Right lobe of liver (tissue), 4 donors: ENCODE measurements around the gene MUC4.

Source experiments
- POLR2A ChIP-seq: fragments of 450-650 bp; IDR thresholded peaks from one replicate; pipeline ENCODE4 v1.6.1; 2017; ENCODE audit warnings: antibody characterized with exemption, mild to moderate bottlenecking
- TF ChIP-seq, protein P1 (sequence below), 4 donors: fragments of 200-600 bp in 3 of 4; fragments of 450-650 bp in 1 of 4; IDR thresholded peaks; one replicate each; pipeline versions ENCODE4 v1.5.1 to v1.8.0; 2016 to 2022; ENCODE audit warnings: antibody characterized with exemption in 4 of 4, mild to moderate bottlenecking in 2 of 4
- donor health status: DM: no; HTN: no; CAD: no.
- donor health status: DM: no; HTN: no; CAD: no.
- donor health status: DM: no; HTN: yes; CAD: no.

DNA sequence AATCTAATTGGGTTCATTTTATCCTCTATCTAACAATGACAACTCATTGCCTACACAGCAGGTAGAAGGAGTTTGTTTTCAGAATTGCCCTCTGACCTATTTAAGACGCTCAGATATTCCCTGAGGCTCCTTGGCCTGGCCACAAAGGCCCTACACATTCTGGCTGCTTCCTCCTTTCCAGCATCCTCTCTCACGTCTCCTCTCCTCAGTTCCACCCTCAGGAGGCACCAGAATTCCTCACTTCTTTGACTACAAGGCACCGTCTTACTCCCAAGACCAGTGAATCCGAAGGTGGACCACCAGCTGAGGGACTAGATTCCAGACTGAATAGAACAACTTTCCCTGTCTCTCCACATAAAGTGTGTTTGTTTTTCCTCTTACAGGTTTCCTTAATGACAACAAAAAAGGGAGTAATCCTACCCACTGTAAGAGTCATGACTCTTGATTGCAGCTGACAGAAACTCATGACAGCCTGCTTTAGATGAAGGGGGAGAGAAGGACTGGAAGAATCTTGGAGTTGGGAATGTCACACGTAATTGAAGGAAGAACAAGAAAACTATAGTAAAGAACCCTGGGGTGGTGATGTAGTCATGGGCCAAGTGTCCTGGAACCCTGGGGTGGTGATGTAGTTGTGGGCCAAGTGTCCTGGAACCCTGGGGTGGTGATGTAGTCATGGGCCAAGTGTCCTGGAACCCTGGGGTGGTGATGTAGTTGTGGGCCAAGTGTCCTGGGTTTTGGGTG is 112.9 kb downstream of the MUC4 start:
- TF ChIP-seq, protein P1, sequence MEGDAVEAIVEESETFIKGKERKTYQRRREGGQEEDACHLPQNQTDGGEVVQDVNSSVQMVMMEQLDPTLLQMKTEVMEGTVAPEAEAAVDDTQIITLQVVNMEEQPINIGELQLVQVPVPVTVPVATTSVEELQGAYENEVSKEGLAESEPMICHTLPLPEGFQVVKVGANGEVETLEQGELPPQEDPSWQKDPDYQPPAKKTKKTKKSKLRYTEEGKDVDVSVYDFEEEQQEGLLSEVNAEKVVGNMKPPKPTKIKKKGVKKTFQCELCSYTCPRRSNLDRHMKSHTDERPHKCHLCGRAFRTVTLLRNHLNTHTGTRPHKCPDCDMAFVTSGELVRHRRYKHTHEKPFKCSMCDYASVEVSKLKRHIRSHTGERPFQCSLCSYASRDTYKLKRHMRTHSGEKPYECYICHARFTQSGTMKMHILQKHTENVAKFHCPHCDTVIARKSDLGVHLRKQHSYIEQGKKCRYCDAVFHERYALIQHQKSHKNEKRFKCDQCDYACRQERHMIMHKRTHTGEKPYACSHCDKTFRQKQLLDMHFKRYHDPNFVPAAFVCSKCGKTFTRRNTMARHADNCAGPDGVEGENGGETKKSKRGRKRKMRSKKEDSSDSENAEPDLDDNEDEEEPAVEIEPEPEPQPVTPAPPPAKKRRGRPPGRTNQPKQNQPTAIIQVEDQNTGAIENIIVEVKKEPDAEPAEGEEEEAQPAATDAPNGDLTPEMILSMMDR (IDR thresholded peaks at IDR 0.05): no peak
- TF ChIP-seq POLR2A: no peak
